COLO668 (cell line): Measurements from ENCODE around the gene MATCAP1.

Experiments used
- DNase-seq: peaks from one replicate; lab custom pipeline; 2025; ENCODE audit not compliant: unreplicated experiment; lab: John Stamatoyannopoulos, UW

MATCAP1 gene

GRCh38 chr16:67183627-67184452, at the start of gene MATCAP1:
MATCAP1 (minus strand) TSS chr16:67183963; CDS start chr16:67180610, 3,353 bp downstream.
- peak; percentile 98 for DNase-seq

GRCh38 chr16:67230809-67231660, 47.3 kb upstream of the MATCAP1 start:
- DNase-seq = no peak

GRCh38 chr16:67229906-67230808, 46.4 kb upstream of the MATCAP1 start:
- no peak for DNase-seq

- DNase-seq = no peak
Measured at GRCh38 chr16:67228905-67229304, 45.1 kb upstream of the MATCAP1 start.

- DNase-seq = no peak
Measured at GRCh38 chr16:67228034-67228785, 44.4 kb upstream of the MATCAP1 start.

GRCh38 chr16:67227567-67227921, 43.8 kb upstream of the MATCAP1 start:
- DNase-seq = no peak

- DNase-seq = peak; percentile 98
Measured at GRCh38 chr16:67226804-67227566, 43.2 kb upstream of the MATCAP1 start, which contains the start of gene TMEM208. TMEM208 (plus strand) TSS chr16:67227130; CDS start chr16:67227219, 89 bp downstream.

GRCh38 chr16:67226295-67226803, 42.6 kb upstream of the MATCAP1 start:
- no peak for DNase-seq

GRCh38 chr16:67223992-67224391, 40.2 kb upstream of the MATCAP1 start:
- DNase-seq = no peak

GRCh38 chr16:67216612-67217490, 33.1 kb upstream of the MATCAP1 start:
- DNase-seq = no peak

- DNase-seq = no peak
Measured at GRCh38 chr16:67215706-67216105, 31.9 kb upstream of the MATCAP1 start.

- no peak for DNase-seq
Measured at GRCh38 chr16:67213197-67214019, 29.6 kb upstream of the MATCAP1 start.

- no peak for DNase-seq
Measured at GRCh38 chr16:67212766-67213165, 29.0 kb upstream of the MATCAP1 start.

GRCh38 chr16:67211674-67212073, 27.9 kb upstream of the MATCAP1 start:
- no peak for DNase-seq

GRCh38 chr16:67210069-67210937, 26.5 kb upstream of the MATCAP1 start:
- DNase-seq = no peak

GRCh38 chr16:67209565-67209964, 25.8 kb upstream of the MATCAP1 start:
- DNase-seq = no peak
